Hematopoietic multipotent progenitor cell (in vitro differentiated cells): ENCODE results near the gene SYNDIG1. TPM values are rescaled to one million over a fixed set of nuclear protein-coding genes. Genes with fewer than 3 reads are reported as not detected.
"Not testable (repeated sequence)": the region's sequence is repeated elsewhere in the genome, so short reads cannot be mapped to it uniquely, and the experiment has no call there.

ENCODE experiments used
- DNase-seq, 3 donors: peaks; one replicate each; pipeline ENCODE4 v3.0.0-alpha.2; 2011 to 2015; ENCODE audit warnings: low read depth in 2 of 3, low spot score in 2 of 3
- total RNA-seq: library from RNA; depleted of rRNA; stranded (reverse); fragments of >200 nt; gene quantifications from one replicate; pipeline ENCODE4 v1.2.3, GENCODE V29; 2012

SYNDIG1 gene
- total RNA-seq, 1 donor, result under 0.01 TPM

DNA sequence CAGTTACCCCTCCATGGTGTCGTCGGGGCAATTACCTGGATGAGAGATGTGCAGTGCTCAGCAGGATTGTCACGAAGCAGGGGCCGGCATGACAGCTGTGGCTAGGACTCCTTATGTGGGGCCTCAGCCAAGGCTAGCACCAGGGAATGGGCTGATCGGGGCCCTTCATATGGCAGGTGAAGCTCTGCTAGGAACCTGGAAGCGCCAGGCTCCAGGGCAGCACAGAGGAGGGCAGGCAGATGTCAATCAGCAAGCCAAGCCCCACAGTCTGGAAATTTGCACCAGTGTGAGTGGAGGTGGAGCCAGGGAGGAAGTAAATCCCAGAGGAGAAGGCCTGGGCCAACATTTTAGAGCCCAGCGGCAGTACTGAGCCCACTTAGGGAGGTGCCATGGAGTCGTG, 21.2 kb downstream of the SYNDIG1 start:
- no peak for DNase-seq

DNA sequence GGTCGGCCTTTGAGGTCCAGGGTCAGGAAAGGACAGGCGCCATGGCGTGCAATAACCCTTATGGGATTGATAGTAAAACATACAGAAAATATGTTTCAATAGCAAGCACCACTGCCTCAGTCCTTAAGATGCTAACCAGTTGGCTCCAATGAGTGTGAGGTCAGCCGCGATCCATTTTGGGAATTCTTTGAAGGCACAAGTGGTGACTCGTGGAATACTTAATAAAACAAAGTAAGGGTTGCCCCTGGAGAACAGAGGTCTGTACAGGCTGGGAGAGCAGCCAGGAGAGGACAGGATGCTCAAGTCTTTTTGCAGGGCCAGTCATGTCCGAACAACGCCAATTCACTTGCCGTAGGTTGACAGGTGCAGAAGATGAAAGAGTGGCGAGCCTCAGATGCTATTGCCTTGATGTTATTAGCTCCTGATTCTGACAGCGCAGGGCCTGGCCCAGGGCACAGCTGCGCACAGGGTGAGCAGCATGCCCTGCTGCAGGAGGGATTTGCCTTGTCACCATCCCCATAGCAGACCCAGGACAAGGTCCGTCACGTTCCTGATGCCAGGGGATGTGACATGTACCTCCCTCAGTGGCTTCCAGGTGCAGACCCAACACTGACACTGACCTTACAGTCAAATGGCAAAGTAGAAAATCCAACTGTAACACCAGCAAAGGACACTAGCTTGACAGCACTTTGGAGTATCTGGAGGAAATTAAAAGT, 21.8 kb downstream of the SYNDIG1 start:
- no peak for DNase-seq

DNA sequence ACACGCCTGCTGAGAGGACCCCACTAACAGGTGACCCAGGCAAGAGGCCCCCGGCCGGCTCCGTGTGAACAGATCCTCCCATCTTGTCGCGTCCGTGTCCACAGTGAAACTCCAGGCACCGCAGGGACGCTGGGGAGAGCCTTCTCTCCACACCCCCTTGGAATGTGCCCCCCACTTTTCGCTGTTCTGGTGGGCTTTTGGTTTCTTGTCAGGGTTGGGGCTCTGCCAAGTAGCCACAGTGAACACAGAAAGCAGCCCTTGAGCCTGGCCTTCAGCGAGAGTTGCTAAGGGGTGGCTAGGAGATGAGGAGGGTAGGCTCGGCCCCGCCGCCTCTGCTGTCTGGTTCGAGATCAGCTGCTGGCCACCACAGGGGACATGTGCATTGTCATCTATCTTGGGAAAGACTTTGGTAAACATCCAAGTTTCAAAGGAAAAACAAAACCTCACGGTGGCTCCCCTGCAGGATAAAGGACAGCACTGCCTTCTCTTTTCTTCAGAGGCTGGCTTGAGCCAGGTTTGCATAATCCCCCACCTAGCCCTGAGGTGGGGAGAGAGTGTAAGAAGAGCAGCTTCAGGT, 22.7 kb downstream of the SYNDIG1 start:
- DNase-seq, result no peak

DNA sequence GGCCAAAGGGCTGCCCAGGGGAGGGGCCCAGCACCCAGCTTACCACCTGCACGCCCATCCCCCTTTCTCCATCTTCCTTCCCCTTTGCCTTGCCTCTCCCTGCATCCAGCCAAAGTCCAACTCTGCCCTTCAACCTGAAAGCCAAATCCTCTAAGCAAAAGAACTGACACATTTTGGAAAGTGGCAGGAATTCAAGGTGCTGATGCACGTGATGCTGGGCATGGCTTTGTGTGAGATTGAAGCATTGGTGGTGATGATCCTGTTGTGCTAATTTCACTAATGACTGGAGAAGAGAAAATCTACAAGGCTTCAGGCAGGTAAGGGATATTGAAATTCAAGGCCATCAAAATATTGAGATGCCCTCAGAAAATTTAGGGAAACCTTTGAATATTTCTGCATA, 23.3 kb downstream of the SYNDIG1 start:
- DNase-seq, result no peak

DNA sequence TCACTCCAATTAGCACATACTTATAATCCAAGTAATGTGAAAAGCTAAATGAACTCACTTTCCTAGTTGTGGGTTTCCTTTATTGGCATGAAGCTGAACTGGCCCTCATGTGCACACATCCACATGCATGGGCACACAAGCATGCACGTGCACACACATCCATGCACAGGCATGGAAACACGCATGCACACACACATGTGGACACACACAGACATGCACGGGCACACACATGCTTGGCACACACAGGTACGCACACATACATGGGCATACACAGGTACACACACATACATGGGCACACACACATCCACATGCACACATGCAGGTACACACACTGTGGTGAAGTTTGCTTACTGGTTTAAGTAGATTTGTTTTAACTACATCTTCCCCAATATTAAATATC, 23.8 kb downstream of the SYNDIG1 start:
- no peak for DNase-seq

DNA sequence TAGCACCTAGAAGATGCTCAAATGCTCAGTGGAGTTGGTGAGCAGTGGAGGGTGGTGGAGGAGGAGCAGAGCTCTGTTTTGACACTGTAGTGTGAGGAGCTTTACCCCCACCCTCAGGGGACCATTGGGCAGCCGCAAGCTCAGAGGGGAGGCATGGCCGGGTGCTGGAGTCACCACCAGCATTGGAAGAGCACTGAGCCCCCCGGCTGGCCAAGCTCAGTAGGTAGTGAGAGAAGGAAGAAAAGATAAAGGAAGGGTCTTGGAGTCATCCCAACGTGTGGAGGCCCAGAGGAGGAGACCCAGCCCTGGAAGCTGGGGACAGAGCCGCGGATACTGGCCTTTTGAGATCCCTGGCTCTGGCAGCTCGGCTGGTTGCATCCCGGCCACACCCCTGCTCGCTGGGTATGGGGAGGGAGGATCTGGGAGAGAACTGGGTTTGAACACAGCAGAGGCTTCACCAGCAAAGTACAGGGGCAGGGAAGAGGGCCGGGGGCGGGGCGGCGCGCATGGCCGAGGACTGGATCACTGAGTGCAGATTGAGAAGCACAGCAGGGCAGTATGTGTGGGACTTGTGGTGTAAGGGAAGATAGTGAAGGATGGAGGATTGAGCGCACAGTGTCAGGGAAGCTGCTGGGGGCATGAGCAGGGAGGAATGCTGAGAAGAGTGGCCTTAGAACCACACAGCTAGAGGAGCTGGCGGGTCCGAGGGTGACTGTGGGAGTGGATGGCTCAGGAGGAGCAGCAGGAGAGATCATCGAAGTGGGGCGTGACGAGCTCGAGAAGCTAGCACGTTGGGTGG, 24.4 kb downstream of the SYNDIG1 start:
- DNase-seq, result no peak

DNA sequence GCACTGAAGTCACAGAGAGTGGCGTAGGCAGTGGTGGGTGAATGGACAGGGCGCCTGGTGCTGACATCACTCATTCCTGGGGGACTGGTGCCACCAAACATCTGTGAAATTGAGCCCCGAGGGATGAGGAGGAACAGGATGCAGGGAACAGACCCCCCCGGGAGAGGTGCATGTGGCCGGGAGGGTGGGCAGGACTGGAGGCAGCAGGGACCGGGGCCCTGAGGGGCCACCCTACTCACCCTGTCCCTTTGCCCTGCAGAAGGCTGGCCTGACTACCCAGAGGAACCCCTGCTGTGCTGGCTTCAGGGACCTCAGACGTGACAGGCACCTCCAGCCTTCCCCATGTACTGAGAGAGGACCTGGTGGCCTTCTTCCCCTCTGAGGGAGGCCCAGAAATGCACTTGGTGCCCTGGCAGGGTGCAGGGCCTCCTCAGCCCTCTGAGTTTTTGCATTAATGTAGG, 25.1 kb downstream of the SYNDIG1 start:
- no peak for DNase-seq

DNA sequence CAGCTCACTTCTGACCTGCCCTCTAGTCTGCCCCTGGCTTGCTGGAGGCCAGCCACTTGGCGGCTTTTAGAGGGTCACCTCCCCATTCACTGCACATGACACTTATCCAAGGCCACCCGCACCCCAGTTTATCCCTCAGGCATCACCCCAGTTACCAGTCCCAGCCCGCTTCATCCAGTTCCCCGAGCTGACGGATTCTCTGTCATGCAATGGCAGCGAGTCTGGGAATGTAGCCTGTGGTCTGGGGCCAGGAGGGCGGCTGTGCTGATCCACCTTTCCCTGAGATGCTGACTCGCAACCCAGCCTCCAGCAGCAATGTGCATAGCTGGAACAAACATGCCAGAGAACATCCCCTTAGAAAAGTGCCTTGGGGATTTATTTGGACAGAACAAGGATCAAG, 25.8 kb downstream of the SYNDIG1 start:
- no peak for DNase-seq

DNA sequence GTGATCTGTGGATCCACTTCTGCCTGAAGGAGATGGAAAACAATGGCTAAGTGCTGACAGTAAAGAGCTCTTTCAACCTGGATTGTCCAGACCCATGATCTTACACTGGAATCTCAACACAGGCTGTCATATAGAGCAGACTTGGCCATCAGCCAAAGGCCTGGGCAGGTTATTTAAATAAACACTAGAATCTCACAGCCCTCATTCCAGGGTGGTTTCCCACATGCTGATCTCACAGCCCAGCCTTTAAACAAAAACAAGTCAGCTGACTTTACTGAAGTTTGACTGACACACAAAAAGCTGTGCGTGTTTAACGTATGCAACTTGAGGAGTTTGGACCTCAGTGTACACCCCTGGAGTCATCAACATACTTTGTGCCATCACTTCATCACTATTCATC, 28.4 kb downstream of the SYNDIG1 start:
- DNase-seq, result no peak

DNA sequence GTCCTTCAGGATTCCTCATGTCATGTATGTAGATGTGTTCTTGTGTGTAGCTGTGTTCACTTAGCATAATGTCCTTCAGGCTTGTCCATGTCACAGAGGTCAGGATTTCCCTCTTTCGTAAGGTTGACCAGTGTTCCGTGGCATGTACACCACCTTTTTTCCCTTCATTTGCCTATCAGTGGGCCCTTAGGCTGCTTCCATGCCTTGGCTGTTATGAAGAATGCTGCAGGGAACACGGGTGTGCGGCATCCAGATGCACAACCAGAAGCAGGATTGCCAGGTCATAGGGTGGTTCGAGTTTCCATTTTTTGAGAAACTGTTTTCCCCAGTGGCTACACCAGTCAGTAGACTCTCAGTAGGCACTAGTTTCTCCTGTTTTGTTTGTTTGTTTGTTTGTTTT, 29.2 kb downstream of the SYNDIG1 start:
- no peak for DNase-seq

DNA sequence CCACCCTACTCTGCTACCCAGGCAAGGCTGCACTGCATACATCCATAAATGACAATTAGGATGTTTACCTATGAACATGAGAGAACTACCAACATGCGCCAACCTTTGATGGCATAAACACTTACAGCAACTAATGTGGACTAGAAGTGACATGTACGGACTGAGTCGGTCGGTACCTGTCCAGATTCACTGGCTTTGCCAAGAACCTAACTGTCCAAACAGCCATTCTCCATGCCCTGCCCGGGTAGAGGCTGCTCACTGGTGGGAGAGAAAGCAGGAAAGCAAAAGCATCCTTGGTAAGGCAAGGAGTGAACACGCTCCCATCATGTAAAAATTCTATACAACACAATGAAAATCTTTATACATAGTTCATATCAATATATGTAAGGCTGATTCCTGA, 30.0 kb downstream of the SYNDIG1 start:
- DNase-seq, result no peak

DNA sequence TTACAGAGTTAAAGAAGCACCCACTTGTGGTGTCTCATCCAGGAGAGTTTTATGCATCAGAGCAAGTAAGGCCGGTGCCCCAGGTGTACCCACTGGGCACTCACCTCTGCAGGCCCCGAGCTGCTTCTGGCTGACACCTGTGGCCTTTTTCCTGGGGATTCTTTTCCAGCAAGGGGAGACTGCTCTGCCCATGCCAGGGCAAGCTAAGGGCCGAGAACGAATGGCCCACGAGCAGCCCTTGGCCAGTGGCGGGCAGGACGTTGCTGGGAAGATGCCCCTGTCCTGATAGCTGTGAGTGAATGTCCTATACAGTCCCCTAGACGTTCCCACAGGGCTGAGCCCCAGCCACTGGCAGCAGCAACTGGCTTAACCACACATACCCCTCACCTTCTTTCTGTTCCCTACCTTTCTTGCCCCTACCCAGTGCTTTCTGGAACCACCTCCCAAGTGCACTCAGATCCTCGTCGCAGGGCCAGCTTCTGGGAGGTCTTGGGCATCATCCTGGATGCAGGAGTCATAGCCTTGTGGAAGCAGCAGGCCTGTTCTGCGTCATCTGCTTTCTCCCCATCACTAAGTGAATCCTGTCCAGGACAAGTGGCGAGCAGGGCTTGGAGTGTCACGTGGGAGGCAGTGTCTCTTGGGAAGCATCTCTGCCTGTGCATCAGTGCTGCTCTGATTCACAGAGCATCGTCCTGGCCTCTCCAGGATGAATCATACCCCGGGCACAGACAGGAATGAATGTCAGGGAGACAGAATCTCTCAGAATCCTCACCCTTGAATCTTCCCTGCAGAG, 32.5 kb downstream of the SYNDIG1 start:
- DNase-seq, result no peak

DNA sequence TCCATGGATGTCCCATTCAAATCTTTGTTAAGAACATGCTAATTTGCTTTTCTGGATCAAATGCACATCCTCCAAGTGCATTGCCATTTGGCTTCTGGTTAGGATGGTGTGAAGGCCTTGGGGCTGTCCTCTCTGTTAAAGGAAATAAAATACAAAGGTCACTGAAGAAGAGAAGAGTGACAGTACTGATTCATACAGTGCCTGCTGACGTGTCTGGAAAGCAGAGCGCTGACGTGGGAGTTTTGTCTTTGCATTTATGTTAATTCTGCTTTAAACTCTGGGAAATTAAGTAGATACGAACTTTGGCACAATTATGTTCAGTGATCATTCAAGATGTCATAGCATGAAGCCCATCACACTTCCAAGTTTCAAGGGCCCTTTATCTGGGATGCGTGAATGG, 33.2 kb downstream of the SYNDIG1 start:
- no peak for DNase-seq

DNA sequence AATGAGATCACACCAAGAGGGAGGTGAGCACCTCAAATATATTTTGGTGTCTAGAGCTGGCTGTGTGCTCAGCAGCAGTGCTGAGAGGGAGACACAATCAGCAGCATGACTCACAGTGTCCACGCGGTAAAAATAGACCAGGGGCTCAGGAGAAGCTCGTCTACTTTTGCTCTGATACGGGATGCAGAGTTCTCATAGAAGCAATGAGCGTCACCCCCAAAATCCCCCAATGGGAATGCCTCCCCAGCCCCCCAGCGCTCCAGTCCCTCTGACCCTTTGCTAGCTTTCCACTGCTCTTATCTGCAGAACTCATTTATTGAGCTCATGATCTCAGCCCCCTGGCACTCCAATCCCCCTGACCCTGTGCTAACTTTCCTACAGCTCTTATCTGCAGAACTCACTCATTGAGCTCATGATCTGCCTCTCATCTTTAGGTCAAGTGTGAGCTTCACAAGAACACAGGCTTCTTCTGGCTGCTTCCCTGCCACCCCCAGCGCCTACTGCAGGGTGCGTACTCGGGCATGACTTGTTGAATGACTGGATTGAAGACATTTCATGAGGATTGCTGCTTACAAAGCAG, 34.0 kb downstream of the SYNDIG1 start:
- DNase-seq, result no peak

DNA sequence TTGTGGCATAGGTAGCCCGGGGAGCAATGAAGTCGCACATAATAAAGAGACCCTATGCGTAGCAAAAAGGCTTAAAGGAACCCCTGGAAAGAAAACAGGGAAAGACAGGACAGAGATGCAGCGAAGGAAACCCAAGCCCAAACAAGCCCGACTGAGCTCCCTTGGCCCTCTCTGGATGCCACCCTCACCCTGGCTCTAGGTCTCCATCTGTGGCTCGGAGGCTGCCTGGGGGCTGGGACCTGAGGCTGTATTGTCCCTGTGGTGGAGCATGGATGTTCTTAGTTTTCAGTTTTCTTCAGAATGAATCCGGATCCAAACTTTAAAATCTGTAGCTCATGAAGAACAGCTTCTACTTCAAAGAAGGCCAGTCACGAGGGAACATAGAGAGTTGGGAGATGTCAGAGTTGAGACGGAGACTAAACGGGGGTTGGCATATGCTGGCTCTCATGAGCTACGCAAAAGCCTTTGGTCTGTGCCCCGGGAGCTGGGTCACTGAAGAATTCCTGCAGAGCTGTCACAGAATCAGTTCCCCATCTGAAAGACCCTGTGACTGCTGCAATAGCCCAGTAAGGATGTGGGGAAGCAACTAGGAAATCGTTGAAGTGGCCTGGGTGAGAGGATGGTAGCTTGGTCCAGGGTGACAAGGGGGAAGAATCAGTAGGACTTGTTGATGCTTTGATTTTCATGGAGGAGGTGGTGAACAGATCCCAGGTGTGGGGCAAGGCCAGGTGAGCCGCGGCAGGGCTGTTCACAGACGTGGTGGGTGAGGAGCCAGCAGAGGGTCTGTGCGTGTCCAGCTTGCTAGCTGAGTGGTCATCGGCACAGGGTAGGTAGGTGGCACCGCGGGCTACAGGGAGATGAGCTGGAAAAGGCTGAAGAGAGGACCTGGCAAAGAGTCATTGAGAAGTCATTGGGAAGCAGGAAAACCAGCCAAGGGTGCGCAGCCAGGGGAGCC, 35.2 kb downstream of the SYNDIG1 start:
- DNase-seq, result no peak

DNA sequence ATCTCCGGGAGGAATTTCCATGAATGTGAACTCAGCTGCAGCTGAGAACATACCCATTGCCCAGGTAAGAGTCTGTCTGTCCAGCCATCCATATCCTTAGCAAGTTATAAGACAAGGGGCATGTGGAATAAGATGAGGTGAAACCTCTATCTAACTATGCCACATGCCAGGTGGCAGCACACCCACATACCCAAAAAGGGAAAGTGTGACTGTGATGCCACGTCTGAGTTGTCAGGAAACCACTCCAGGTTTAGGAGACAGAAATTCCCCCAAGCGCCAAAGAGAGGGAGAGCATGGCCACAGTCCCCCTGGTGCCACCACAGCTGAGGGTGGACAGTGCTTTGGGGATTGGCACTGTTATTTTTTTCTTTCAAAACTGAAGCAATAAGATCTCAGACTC, 36.7 kb downstream of the SYNDIG1 start:
- no peak for DNase-seq

DNA sequence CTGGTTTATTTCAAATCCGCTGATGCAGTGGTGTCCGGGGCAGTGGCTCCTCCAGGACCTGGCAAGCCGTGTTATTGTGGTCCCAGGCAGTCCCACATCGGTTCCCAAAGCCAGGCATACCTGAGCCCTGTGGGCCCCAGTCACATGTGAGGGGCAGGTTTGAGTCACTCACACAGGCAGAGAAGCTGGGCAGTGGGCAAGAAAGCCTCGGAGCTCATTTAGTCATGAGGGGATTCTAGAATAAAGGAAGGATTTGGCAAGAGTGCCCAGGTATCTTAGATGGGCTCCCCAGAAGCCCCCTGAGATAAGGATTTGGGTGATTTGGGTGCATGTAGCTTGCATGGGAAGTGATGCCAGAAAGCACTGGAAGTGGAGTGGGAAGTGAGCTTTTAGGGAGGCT, 37.3 kb downstream of the SYNDIG1 start:
- DNase-seq, result no peak

DNA sequence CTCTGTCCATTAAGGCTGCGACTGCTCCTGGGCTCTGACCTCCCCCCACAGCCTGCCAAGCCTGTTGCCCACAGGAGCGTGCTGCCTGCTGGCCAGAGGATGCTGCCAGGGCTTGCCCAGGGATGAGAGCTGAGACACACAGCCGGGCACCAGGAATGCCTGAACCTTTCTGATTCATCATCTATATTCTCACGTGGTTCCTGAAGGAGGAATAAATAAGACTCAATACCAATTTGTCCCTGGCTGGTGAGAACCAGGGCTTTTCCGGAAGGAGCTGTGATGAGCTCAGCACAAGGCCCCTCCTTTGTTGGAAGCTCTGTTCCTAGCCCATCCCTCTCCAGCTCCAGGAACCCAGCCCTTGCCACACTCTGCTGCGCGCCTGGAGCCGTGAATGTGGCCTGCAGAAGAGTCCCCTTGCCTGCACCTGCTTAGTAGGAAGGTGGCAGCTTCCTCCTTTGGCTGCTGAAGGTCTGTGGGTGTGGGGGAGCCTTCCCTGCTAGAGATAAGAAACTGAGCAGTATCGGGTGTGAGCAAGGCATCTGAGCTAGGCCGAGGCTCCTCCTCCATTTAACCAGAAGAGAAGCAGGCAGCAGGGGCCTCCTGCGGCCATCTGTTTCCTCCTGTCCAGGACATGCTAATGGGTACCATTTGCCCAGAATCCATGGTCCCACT, 37.9 kb downstream of the SYNDIG1 start:
- peak in 1 of 3 donors; percentile 87 for DNase-seq

DNA sequence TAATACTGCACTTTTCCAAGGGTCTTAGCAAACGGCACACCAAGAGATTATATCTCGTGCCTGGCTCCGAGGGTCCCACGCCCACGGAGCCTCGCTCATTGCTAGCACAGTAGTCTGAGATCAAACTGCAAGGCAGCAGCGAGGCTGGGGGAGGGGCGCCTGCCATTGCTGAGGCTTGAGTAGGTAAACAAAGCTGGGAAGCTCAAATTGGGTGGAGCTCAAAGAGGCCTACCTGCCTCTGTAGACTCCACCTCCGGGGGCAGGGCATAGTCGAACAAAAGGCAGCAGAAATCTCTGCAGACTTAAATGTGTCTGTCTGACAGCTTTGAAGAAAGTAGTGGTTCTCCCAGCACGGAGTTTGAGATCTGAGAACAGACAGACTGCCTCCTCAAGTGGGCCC, 43.0 kb downstream of the SYNDIG1 start:
- DNase-seq, result not testable (repeated sequence)
